Measurements from ENCODE around the gene HOXD4. TPM values are rescaled to one million over a fixed set of nuclear protein-coding genes. Genes with fewer than 3 reads are reported as not detected.
A peak's percentile ranks its signal among the peaks of the same experiment; 100 is the strongest.

Gene HOXD4
- total and polyA plus RNA-seq, 3 experiments from 2014 or later, result not detected

DNA sequence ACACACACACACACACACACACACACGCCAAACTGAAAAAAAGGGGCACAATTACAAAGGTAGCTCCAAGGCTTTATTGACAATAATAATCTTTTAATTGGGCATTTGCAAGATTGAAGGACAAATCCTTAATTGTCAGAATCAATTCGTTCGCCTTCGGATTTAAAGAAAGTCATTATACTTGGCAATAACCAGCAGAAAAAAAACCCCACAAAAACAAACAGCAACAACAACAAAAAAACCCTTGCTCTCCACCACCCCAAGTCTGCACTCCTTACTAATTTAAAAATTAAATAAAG, 23.6 kb upstream of the HOXD4 start:
- Histone ChIP-seq H3K4me1 (ENCODE audit: insufficient read depth, low read length) (peaks cover 20% of the 10 kb centered on the region), H3K27ac (ENCODE audit: low read depth, low read length) (no peak overlapping the region), H3K4me3 (ENCODE audit: low read length) (no peak overlapping the region), H3K36me3 (ENCODE audit: insufficient read depth, low read length) (no peaks in the 10 kb centered on the region), H3K9me3 (ENCODE audit: low read length) (no peaks in the 10 kb centered on the region), H3K27me3 (ENCODE audit: insufficient read depth, low read length, poor library complexity, severe bottlenecking) (peaks cover 83% of the 10 kb centered on the region)
- Mint-ChIP-seq H3K4me3 (peak overlapping the region in 2 of 7 donors; percentile 63 to 81), H3K36me3 (no peaks in the 10 kb centered on the region), H3K27ac (peak overlapping the region in 1 of 8 donors; percentile 85), H3K9me3 (peaks cover 5 to 29% (median 17%) of the 10 kb centered on the region in 5 donors), H3K4me1 (peaks cover 34 to 55% (median 41%) of the 10 kb centered on the region in 3 donors), H3K27me3 (peaks cover 79 to 81% of the 10 kb centered on the region in 2 donors)
- CTCF ChIA-PET, result interaction anchor here (0.7 to 6.0 kb wide), 24 partner anchors 12 to 1206 kb away, joined by 3 to 79 read pairs (median 6); no protein-coding TSS in a partner anchor
- POLR2A ChIA-PET, result interaction anchor here (0.6 kb wide), 2 partner anchors 83 to 544 kb away, joined by 3 read pairs; no protein-coding TSS in a partner anchor
- no peak for DNase-seq

DNA sequence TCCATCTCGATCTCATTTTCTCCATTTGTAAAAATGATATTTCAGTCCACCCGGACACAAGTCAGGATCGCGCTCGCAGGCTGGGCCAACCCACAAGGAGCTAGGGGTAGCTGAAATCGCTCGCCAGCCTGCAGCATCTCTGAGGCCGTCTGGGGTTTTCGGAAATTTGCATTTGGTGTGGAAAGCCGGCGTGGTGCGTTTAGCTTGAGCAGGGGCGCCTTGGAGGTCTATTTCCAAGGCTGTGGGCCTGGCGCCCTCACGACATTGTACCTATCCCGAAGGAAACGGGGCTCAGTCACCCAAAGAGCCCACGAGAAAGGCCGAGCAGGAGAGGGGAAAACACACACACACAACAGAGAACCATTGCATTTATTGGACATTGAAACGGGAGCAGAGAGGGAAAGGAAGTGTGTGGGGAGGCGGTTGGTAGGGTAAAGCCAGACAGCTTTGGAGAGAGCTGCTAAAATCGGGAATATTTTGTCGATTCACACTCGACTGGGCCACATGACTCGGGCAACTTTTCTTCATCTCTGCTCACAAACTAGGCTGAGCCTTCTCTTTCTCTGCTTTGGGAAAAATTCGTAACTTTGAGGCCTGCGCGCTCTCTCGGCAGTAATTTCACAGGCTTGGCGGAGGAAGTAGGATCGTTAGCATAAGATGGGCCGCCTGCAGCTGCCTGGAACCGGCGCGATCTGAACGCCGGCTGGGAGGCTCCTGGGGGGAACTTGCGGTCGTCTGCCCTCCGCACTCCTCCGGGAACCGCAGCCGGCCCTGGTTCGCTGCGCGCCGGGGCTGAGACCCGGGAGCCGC, 23.0 kb upstream of the HOXD4 start:
- Histone ChIP-seq H3K9me3 (ENCODE audit: low read length) (no peaks in the 10 kb centered on the region), H3K27me3 (ENCODE audit: insufficient read depth, low read length, poor library complexity, severe bottlenecking) (peaks cover 87% of the 10 kb centered on the region), H3K4me3 (ENCODE audit: low read length) (no peak overlapping the region), H3K4me1 (ENCODE audit: insufficient read depth, low read length) (peaks cover 20% of the 10 kb centered on the region), H3K27ac (ENCODE audit: low read depth, low read length) (no peak overlapping the region), H3K36me3 (ENCODE audit: insufficient read depth, low read length) (no peaks in the 10 kb centered on the region)
- Mint-ChIP-seq H3K4me3 (peak overlapping the region in 6 of 7 donors; percentile 59 to 81 (median 72)), H3K27me3 (peaks cover 85 to 87% of the 10 kb centered on the region in 2 donors), H3K27ac (peak overlapping the region in 5 of 8 donors; percentile 37 to 85 (median 67)), H3K36me3 (no peaks in the 10 kb centered on the region), H3K4me1 (peaks cover 37 to 56% (median 42%) of the 10 kb centered on the region in 3 donors), H3K9me3 (peaks cover 5 to 29% (median 20%) of the 10 kb centered on the region in 5 donors)
- CTCF ChIA-PET, result interaction anchor here (1.3 to 6.0 kb wide), 10 partner anchors 12 to 1021 kb away, joined by 3 to 79 read pairs (median 14); no protein-coding TSS in a partner anchor
- POLR2A ChIA-PET, result interaction anchor here (0.6 kb wide), 2 partner anchors 84 to 543 kb away, joined by 3 read pairs; no protein-coding TSS in a partner anchor
- DNase-seq, result no peak

- H3K27ac ChIP-seq (ENCODE audit: low read depth, low read length), result no peak within 1 kb of the TSS
- DNase-seq, result no peak
- H3K36me3 ChIP-seq (ENCODE audit: insufficient read depth, low read length), result no peaks in the 10 kb centered on the region
- H3K9me3 ChIP-seq (ENCODE audit: low read length), result no peaks in the 10 kb centered on the region
- H3K4me3 Mint-ChIP-seq, result peak within 1 kb of the TSS; percentile 60 to 92 (median 78)
- no peak within 1 kb of the TSS for H3K4me3 ChIP-seq (ENCODE audit: low read length)
- H3K4me1 Mint-ChIP-seq, result peaks cover 31 to 48% (median 36%) of the 10 kb centered on the region in 3 donors
- no peaks in the 10 kb centered on the region for H3K36me3 Mint-ChIP-seq
- ChIA-PET CTCF (interaction anchor here (3.0 to 6.0 kb wide), 3 partner anchors 326 to 1020 kb away, joined by 29 to 79 read pairs (median 32); no protein-coding TSS in a partner anchor), POLR2A (no interaction called here)
- H3K27me3 ChIP-seq (ENCODE audit: insufficient read depth, low read length, poor library complexity, severe bottlenecking), result peaks cover 88% of the 10 kb centered on the region
- peaks cover 20% of the 10 kb centered on the region for H3K4me1 ChIP-seq (ENCODE audit: insufficient read depth, low read length)
- peaks cover 86 to 87% of the 10 kb centered on the region in 2 donors for H3K27me3 Mint-ChIP-seq
- peak within 1 kb of the TSS in 4 of 8 donors; percentile 56 to 85 (median 66) for H3K27ac Mint-ChIP-seq
- peaks cover 5 to 29% (median 21%) of the 10 kb centered on the region in 5 donors for H3K9me3 Mint-ChIP-seq
These were observed 22.2 kb upstream of the HOXD4 start, which contains the start of gene HOXD8 for GRCh38 chr2:176128982-176129796. Gene HOXD8, plus strand, starts transcription at chr2:176129705. Its CDS starts 662 bp downstream, at chr2:176130367.

GRCh38 chr2:176129813-176130146, 21.6 kb upstream of the HOXD4 start:
- POLR2A ChIA-PET, result no interaction called here
- Mint-ChIP-seq H3K4me1 (peaks cover 31 to 45% (median 36%) of the 10 kb centered on the region in 3 donors), H3K4me3 (peak overlapping the region in 5 of 7 donors; percentile 8 to 63 (median 39)), H3K27me3 (peaks cover 82 to 87% of the 10 kb centered on the region in 2 donors), H3K27ac (no peak overlapping the region), H3K36me3 (no peaks in the 10 kb centered on the region), H3K9me3 (peaks cover 5 to 29% (median 21%) of the 10 kb centered on the region in 5 donors)
- Histone ChIP-seq H3K27ac (ENCODE audit: low read depth, low read length) (no peak overlapping the region), H3K36me3 (ENCODE audit: insufficient read depth, low read length) (no peaks in the 10 kb centered on the region), H3K27me3 (ENCODE audit: insufficient read depth, low read length, poor library complexity, severe bottlenecking) (peaks cover 88% of the 10 kb centered on the region), H3K4me3 (ENCODE audit: low read length) (no peak overlapping the region), H3K9me3 (ENCODE audit: low read length) (no peaks in the 10 kb centered on the region), H3K4me1 (ENCODE audit: insufficient read depth, low read length) (peaks cover 20% of the 10 kb centered on the region)
- CTCF ChIA-PET, result no interaction called here
- DNase-seq, result no peak

- H3K4me1 ChIP-seq (ENCODE audit: insufficient read depth, low read length), result peaks cover 20% of the 10 kb centered on the region
- no peak overlapping the region for H3K4me3 ChIP-seq (ENCODE audit: low read length)
- H3K4me1 Mint-ChIP-seq, result peaks cover 31 to 48% (median 38%) of the 10 kb centered on the region in 3 donors
- no peaks in the 10 kb centered on the region for H3K36me3 ChIP-seq (ENCODE audit: insufficient read depth, low read length)
- no peaks in the 10 kb centered on the region for H3K36me3 Mint-ChIP-seq
- H3K27ac Mint-ChIP-seq, result peak overlapping the region in 2 of 8 donors; percentile 13 to 71
- ChIA-PET CTCF (interaction anchor here (0.9 to 2.4 kb wide), 3 partner anchors 13 to 325 kb away, joined by 3 to 14 read pairs (median 3); no protein-coding TSS in a partner anchor), POLR2A (no interaction called here)
- peak overlapping the region; percentile 60 to 92 (median 78) for H3K4me3 Mint-ChIP-seq
- DNase-seq, result peak in 2 of 5 donors; percentile 27 to 30
- H3K9me3 ChIP-seq (ENCODE audit: low read length), result no peaks in the 10 kb centered on the region
- peaks cover 88% of the 10 kb centered on the region for H3K27me3 ChIP-seq (ENCODE audit: insufficient read depth, low read length, poor library complexity, severe bottlenecking)
- peaks cover 79 to 87% of the 10 kb centered on the region in 2 donors for H3K27me3 Mint-ChIP-seq
- H3K27ac ChIP-seq (ENCODE audit: low read depth, low read length), result no peak overlapping the region
- peaks cover 5 to 33% (median 21%) of the 10 kb centered on the region in 5 donors for H3K9me3 Mint-ChIP-seq
These were observed 21.0 kb upstream of the HOXD4 start for GRCh38 chr2:176130147-176130956.

GRCh38 chr2:176130957-176131847, 20.1 kb upstream of the HOXD4 start:
- CTCF ChIA-PET, result interaction anchor here (0.9 to 2.4 kb wide), 9 partner anchors 9 to 1017 kb away, joined by 3 to 14 read pairs (median 3); partner anchors contain the start of gene HOXD9
- Histone ChIP-seq H3K27me3 (ENCODE audit: insufficient read depth, low read length, poor library complexity, severe bottlenecking) (peaks cover 88% of the 10 kb centered on the region), H3K27ac (ENCODE audit: low read depth, low read length) (no peak overlapping the region), H3K4me3 (ENCODE audit: low read length) (no peak overlapping the region), H3K4me1 (ENCODE audit: insufficient read depth, low read length) (peaks cover 26% of the 10 kb centered on the region), H3K36me3 (ENCODE audit: insufficient read depth, low read length) (no peaks in the 10 kb centered on the region), H3K9me3 (ENCODE audit: low read length) (no peaks in the 10 kb centered on the region)
- POLR2A ChIA-PET, result no interaction called here
- H3K4me3 Mint-ChIP-seq, result peak overlapping the region; percentile 60 to 92 (median 78)
- DNase-seq, result no peak
- H3K27me3 Mint-ChIP-seq, result peaks cover 80 to 87% of the 10 kb centered on the region in 2 donors
- H3K36me3 Mint-ChIP-seq, result no peaks in the 10 kb centered on the region
- H3K4me1 Mint-ChIP-seq, result peaks cover 35 to 57% (median 46%) of the 10 kb centered on the region in 3 donors
- H3K27ac Mint-ChIP-seq, result peak overlapping the region in 4 of 8 donors; percentile 13 to 85 (median 52)
- H3K9me3 Mint-ChIP-seq, result peaks cover 5 to 38% (median 21%) of the 10 kb centered on the region in 5 donors
